Panc1 (cell line): ENCODE results near the gene AGBL2.

Source experiments
- CTCF ChIP-seq: fragments of 450-650 bp; IDR thresholded peaks from 2 replicates; pipeline ENCODE4 v1.5.1; 2017; ENCODE audit warnings: mild to moderate bottlenecking
- POLR2AphosphoS5 ChIP-seq: IDR thresholded peaks from 2 replicates; pipeline ENCODE4 v1.6.1; 2012; ENCODE audit warnings: mild to moderate bottlenecking, low read depth, low read length, moderate library complexity

- TF ChIP-seq CTCF (no peak), POLR2AphosphoS5 (no peak)
These were observed 551 bp downstream of the AGBL2 start for GRCh38 chr11:47714554-47715081.
